HepG2 (cell line): ENCODE data around the gene EGFR. TPM values are rescaled to one million over a fixed set of nuclear protein-coding genes. Genes with fewer than 3 reads are reported as not detected.

Experiments
- ATF1 ChIP-seq: IDR thresholded peaks from 2 replicates; pipeline ENCODE4 v1.6.1; 2016; ENCODE audit warnings: mild to moderate bottlenecking, control low read depth
- KLF11 ChIP-seq: IDR thresholded peaks from 2 replicates; pipeline ENCODE4 v1.6.1; 2016; ENCODE audit warnings: missing compliant biosample characterization
- SRSF4 ChIP-seq: fragments of 200-400 bp; formaldehyde crosslinking; IDR thresholded peaks from one replicate; pipeline ENCODE4 v1.6.1; 2018; ENCODE audit warnings: mild to moderate bottlenecking, low read depth, low read length, moderate library complexity; ENCODE audit not compliant: poor library complexity, severe bottlenecking
- TGIF2 ChIP-seq: IDR thresholded peaks from 2 replicates; pipeline ENCODE4 v1.6.1; 2016; ENCODE audit warnings: control low read depth, missing compliant biosample characterization
- ZBTB20 ChIP-seq: sonication (generic); formaldehyde crosslinking; IDR thresholded peaks from 2 replicates; pipeline ENCODE4 v1.8.1; 2023; ENCODE audit warnings: missing genetic modification reagents, low read depth, mild to moderate bottlenecking, borderline replicate concordance
- ZNF17 ChIP-seq: sonication (generic); formaldehyde crosslinking; IDR thresholded peaks from 2 replicates; pipeline ENCODE4 v1.5.0; 2020; ENCODE audit warnings: mild to moderate bottlenecking, missing genetic modification reagents
- ZNF446 ChIP-seq: sonication (generic); formaldehyde crosslinking; IDR thresholded peaks from 2 replicates; pipeline ENCODE4 v1.5.0; 2020; ENCODE audit warnings: mild to moderate bottlenecking, missing genetic modification reagents
- ZNF672 ChIP-seq: sonication (generic); formaldehyde crosslinking; IDR thresholded peaks from 2 replicates; pipeline ENCODE4 v1.8.1; 2022; ENCODE audit warnings: missing genetic modification reagents
- polyA plus RNA-seq, 8 experiments: library from polyadenylated mRNA; depleted of rRNA in 3 of 8; stranded (reverse) in 7 of 8; unstranded in 1 of 8; fragments of >200 nt; fragmentation: Illumina TruSeq in 4 of 8; extraction: Trizol in 4 of 8; gene quantifications; 2 replicates each; pipeline versions ENCODE4 v1.2.1 to v1.2.3, GENCODE V29; 2011 to 2016; ENCODE audit warnings: low read depth in 4 of 8, missing spikeins in 1 of 8, mixed read lengths in 1 of 8; ENCODE audit not compliant: insufficient read depth in 1 of 8
- total RNA-seq, 5 experiments: library from RNA; depleted of rRNA; stranded (reverse); fragments of >200 nt; fragmentation: Illumina TruSeq; extraction: Trizol; gene quantifications; 2 replicates each; pipeline ENCODE4 v1.2.3, GENCODE V29; 2016; ENCODE audit warnings: low read depth in 1 of 5
- TF ChIP-seq, protein P1 (sequence below): IDR thresholded peaks from 2 replicates; pipeline ENCODE4 v1.6.1; 2016; ENCODE audit warnings: low read depth
- TF ChIP-seq, protein P2 (sequence below): sonication (generic); formaldehyde crosslinking; IDR thresholded peaks from 2 replicates; pipeline ENCODE4 v1.5.0; 2020; ENCODE audit warnings: mild to moderate bottlenecking, low read depth, missing genetic modification reagents, borderline replicate concordance

EGFR gene
- total and polyA plus RNA-seq, 2 of the 13 experiments (the other 11 are each of a cell fraction or from before 2014, with no cell fraction given): 7.0 to 10.0 TPM

DNA sequence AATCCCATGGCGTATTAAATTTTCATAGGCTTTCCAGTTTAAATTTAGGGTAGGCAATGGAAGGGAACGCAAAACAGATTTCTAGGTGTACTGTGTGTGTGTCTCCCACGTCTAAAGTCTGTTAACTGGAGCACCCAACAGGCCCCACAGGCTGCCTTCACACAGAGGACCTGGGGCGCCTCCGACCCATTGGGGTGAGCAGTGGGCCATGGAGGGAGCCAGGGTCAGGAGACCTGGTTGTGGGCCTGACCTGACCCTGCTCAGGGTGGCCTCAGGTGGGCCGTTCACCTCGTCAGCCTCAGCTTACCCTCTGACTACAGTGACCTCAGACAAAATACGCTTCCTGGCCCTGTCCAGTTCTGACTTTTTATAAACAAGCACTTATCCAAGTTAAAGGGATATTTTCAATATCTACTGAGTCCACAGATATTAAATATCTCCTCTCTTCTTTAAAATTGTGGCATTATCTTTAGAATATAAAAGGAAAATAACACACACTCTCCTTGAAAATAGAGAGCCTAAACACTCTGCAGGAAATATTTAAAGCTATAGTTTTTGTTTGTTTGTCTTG lies 159.6 kb downstream of the EGFR start (continued):
- TF ChIP-seq, protein P1, sequence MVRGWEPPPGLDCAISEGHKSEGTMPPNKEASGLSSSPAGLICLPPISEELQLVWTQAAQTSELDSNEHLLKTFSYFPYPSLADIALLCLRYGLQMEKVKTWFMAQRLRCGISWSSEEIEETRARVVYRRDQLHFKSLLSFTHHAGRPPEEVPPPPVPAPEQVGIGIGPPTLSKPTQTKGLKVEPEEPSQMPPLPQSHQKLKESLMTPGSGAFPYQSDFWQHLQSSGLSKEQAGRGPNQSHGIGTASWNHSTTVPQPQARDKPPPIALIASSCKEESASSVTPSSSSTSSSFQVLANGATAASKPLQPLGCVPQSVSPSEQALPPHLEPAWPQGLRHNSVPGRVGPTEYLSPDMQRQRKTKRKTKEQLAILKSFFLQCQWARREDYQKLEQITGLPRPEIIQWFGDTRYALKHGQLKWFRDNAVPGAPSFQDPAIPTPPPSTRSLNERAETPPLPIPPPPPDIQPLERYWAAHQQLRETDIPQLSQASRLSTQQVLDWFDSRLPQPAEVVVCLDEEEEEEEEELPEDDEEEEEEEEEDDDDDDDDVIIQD (CRISPR knock-in tag): no peak
- TF ChIP-seq ZNF17 (CRISPR knock-in tag) (no peak), ZBTB20 (CRISPR knock-in tag) (no peak), TGIF2 (CRISPR knock-in tag) (no peak), SRSF4 (no peak), ATF1 (CRISPR knock-in tag) (no peak), ZNF672 (no peak), KLF11 (CRISPR knock-in tag) (no peak), ZNF446 (CRISPR knock-in tag) (no peak)
- TF ChIP-seq, protein P2, sequence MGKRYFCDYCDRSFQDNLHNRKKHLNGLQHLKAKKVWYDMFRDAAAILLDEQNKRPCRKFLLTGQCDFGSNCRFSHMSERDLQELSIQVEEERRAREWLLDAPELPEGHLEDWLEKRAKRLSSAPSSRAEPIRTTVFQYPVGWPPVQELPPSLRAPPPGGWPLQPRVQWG (CRISPR knock-in tag): no peak
